GM23338 (cell line): ENCODE measurements around the gene CIRBP.

Experiments used
- CREB1 ChIP-seq: fragments of 250-450 bp; sonication (Bioruptor Pico); IDR thresholded peaks from 2 replicates; pipeline ENCODE4 v1.5.0; 2020; ENCODE audit warnings: low read depth, mild to moderate bottlenecking, moderate library complexity
- EZH2 ChIP-seq: fragments of 200-600 bp; sonication (generic); IDR thresholded peaks from one replicate; pipeline ENCODE4 v1.8.0; 2017; ENCODE audit warnings: antibody characterized with exemption, mild to moderate bottlenecking, low read depth; ENCODE audit not compliant: unreplicated experiment
- EZH2phosphoT487 ChIP-seq: fragments of 200-600 bp; sonication (generic); IDR thresholded peaks from one replicate; pipeline ENCODE4 v1.8.1; 2018; ENCODE audit warnings: antibody characterized with exemption; ENCODE audit not compliant: unreplicated experiment
- JUNB ChIP-seq: IDR thresholded peaks from one replicate; pipeline ENCODE4 v1.6.1; 2016; ENCODE audit warnings: antibody characterized with exemption; ENCODE audit not compliant: unreplicated experiment
- NANOG ChIP-seq: IDR thresholded peaks from 2 replicates; pipeline ENCODE4 v1.6.1; 2016; ENCODE audit warnings: antibody characterized with exemption, borderline replicate concordance
- POLR2AphosphoS5 ChIP-seq: IDR thresholded peaks from 2 replicates; pipeline ENCODE4 v1.6.1; 2016; ENCODE audit warnings: antibody characterized with exemption, low read depth
- STAT1 ChIP-seq: IDR thresholded peaks from one replicate; pipeline ENCODE4 v1.6.1; 2016; ENCODE audit warnings: antibody characterized with exemption; ENCODE audit not compliant: unreplicated experiment
- ZNF114 ChIP-seq: fragments of 250-450 bp; sonication (Bioruptor Pico); IDR thresholded peaks from 2 replicates; pipeline ENCODE4 v1.5.0; 2020; ENCODE audit warnings: mild to moderate bottlenecking, moderate library complexity
- ZNF331 ChIP-seq: fragments of 250-450 bp; sonication (Bioruptor Pico); IDR thresholded peaks from 2 replicates; pipeline ENCODE4 v1.5.0; 2020; ENCODE audit warnings: low read depth, mild to moderate bottlenecking, moderate library complexity
- TF ChIP-seq, protein P1 (sequence below), 2 experiments: fragments of 200-600 bp in 1 of 2; sonication (generic) in 1 of 2; conservative IDR thresholded peaks; 2 replicates each; pipeline versions ENCODE4 v1.5.1 to v1.6.1; 2016 to 2017; ENCODE audit warnings: antibody characterized with exemption in 2 of 2, low read depth in 2 of 2, mild to moderate bottlenecking in 2 of 2, moderate library complexity in 1 of 2
- TF ChIP-seq, protein P2 (sequence below): IDR thresholded peaks from one replicate; pipeline ENCODE4 v1.6.1; 2018; ENCODE audit warnings: antibody characterized with exemption; ENCODE audit not compliant: unreplicated experiment
- TF ChIP-seq, protein P3 (sequence below): IDR thresholded peaks from 2 replicates; pipeline ENCODE4 v1.6.1; 2016; ENCODE audit warnings: antibody characterized with exemption
- TF ChIP-seq, protein P4 (sequence below): fragments of 250-450 bp; sonication (Bioruptor Pico); IDR thresholded peaks from 2 replicates; pipeline ENCODE4 v1.5.0; 2020; ENCODE audit warnings: mild to moderate bottlenecking, moderate library complexity

DNA sequence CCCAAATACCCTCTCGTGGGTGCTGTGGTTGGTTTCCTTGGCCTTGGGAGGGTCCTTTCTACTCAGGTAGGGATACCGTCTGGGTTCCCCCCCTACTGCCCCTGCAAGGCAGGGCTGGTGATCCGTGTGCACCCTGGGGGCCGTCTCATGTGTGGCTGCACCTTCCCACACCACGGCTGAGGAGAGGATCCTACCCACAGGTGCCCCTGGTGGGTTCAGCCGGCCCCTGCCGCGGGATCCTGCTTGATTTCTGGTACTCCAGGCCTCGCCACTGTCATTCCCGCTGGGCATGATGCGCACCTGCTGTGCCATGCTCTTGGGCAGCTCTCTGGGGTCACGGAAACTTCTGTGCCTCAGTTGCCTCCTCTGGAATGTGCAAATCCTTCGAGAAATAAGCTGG is 47.3 kb downstream of the CIRBP start:
- TF ChIP-seq, protein P1, sequence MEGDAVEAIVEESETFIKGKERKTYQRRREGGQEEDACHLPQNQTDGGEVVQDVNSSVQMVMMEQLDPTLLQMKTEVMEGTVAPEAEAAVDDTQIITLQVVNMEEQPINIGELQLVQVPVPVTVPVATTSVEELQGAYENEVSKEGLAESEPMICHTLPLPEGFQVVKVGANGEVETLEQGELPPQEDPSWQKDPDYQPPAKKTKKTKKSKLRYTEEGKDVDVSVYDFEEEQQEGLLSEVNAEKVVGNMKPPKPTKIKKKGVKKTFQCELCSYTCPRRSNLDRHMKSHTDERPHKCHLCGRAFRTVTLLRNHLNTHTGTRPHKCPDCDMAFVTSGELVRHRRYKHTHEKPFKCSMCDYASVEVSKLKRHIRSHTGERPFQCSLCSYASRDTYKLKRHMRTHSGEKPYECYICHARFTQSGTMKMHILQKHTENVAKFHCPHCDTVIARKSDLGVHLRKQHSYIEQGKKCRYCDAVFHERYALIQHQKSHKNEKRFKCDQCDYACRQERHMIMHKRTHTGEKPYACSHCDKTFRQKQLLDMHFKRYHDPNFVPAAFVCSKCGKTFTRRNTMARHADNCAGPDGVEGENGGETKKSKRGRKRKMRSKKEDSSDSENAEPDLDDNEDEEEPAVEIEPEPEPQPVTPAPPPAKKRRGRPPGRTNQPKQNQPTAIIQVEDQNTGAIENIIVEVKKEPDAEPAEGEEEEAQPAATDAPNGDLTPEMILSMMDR (conservative IDR thresholded peaks at IDR 0.05; ENCODE audit: low read depth in 2 of 2): no peak
- TF ChIP-seq, protein P2, sequence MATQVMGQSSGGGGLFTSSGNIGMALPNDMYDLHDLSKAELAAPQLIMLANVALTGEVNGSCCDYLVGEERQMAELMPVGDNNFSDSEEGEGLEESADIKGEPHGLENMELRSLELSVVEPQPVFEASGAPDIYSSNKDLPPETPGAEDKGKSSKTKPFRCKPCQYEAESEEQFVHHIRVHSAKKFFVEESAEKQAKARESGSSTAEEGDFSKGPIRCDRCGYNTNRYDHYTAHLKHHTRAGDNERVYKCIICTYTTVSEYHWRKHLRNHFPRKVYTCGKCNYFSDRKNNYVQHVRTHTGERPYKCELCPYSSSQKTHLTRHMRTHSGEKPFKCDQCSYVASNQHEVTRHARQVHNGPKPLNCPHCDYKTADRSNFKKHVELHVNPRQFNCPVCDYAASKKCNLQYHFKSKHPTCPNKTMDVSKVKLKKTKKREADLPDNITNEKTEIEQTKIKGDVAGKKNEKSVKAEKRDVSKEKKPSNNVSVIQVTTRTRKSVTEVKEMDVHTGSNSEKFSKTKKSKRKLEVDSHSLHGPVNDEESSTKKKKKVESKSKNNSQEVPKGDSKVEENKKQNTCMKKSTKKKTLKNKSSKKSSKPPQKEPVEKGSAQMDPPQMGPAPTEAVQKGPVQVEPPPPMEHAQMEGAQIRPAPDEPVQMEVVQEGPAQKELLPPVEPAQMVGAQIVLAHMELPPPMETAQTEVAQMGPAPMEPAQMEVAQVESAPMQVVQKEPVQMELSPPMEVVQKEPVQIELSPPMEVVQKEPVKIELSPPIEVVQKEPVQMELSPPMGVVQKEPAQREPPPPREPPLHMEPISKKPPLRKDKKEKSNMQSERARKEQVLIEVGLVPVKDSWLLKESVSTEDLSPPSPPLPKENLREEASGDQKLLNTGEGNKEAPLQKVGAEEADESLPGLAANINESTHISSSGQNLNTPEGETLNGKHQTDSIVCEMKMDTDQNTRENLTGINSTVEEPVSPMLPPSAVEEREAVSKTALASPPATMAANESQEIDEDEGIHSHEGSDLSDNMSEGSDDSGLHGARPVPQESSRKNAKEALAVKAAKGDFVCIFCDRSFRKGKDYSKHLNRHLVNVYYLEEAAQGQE: no peak
- TF ChIP-seq EZH2phosphoT487 (no peak), EZH2 (no peak), POLR2AphosphoS5 (no peak), CREB1 (CRISPR knock-in tag) (no peak), ZNF331 (CRISPR knock-in tag) (no peak), JUNB (no peak), ZNF114 (CRISPR knock-in tag) (no peak), NANOG (no peak), STAT1 (no peak)
- TF ChIP-seq, protein P3, sequence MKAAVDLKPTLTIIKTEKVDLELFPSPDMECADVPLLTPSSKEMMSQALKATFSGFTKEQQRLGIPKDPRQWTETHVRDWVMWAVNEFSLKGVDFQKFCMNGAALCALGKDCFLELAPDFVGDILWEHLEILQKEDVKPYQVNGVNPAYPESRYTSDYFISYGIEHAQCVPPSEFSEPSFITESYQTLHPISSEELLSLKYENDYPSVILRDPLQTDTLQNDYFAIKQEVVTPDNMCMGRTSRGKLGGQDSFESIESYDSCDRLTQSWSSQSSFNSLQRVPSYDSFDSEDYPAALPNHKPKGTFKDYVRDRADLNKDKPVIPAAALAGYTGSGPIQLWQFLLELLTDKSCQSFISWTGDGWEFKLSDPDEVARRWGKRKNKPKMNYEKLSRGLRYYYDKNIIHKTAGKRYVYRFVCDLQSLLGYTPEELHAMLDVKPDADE: no peak
- TF ChIP-seq, protein P4, sequence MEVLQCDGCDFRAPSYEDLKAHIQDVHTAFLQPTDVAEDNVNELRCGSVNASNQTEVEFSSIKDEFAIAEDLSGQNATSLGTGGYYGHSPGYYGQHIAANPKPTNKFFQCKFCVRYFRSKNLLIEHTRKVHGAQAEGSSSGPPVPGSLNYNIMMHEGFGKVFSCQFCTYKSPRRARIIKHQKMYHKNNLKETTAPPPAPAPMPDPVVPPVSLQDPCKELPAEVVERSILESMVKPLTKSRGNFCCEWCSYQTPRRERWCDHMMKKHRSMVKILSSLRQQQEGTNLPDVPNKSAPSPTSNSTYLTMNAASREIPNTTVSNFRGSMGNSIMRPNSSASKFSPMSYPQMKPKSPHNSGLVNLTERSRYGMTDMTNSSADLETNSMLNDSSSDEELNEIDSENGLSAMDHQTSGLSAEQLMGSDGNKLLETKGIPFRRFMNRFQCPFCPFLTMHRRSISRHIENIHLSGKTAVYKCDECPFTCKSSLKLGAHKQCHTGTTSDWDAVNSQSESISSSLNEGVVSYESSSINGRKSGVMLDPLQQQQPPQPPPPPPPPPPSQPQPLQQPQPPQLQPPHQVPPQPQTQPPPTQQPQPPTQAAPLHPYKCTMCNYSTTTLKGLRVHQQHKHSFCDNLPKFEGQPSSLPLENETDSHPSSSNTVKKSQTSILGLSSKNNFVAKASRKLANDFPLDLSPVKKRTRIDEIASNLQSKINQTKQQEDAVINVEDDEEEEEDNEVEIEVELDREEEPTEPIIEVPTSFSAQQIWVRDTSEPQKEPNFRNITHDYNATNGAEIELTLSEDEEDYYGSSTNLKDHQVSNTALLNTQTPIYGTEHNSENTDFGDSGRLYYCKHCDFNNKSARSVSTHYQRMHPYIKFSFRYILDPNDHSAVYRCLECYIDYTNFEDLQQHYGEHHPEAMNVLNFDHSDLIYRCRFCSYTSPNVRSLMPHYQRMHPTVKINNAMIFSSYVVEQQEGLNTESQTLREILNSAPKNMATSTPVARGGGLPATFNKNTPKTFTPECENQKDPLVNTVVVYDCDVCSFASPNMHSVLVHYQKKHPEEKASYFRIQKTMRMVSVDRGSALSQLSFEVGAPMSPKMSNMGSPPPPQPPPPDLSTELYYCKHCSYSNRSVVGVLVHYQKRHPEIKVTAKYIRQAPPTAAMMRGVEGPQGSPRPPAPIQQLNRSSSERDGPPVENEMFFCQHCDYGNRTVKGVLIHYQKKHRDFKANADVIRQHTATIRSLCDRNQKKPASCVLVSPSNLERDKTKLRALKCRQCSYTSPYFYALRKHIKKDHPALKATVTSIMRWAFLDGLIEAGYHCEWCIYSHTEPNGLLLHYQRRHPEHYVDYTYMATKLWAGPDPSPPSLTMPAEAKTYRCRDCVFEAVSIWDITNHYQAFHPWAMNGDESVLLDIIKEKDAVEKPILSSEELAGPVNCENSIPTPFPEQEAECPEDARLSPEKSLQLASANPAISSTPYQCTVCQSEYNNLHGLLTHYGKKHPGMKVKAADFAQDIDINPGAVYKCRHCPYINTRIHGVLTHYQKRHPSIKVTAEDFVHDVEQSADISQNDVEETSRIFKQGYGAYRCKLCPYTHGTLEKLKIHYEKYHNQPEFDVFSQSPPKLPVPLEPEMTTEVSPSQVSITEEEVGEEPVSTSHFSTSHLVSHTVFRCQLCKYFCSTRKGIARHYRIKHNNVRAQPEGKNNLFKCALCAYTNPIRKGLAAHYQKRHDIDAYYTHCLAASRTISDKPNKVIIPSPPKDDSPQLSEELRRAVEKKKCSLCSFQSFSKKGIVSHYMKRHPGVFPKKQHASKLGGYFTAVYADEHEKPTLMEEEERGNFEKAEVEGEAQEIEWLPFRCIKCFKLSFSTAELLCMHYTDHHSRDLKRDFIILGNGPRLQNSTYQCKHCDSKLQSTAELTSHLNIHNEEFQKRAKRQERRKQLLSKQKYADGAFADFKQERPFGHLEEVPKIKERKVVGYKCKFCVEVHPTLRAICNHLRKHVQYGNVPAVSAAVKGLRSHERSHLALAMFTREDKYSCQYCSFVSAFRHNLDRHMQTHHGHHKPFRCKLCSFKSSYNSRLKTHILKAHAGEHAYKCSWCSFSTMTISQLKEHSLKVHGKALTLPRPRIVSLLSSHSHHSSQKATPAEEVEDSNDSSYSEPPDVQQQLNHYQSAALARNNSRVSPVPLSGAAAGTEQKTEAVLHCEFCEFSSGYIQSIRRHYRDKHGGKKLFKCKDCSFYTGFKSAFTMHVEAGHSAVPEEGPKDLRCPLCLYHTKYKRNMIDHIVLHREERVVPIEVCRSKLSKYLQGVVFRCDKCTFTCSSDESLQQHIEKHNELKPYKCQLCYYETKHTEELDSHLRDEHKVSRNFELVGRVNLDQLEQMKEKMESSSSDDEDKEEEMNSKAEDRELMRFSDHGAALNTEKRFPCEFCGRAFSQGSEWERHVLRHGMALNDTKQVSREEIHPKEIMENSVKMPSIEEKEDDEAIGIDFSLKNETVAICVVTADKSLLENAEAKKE (CRISPR knock-in tag): no peak
